BLaER1 treated with 17β-estradiol and CSF1 and Interleukin-3, amounts not matched to agents 10 nM and 100 nM (cell line): ENCODE data around the gene WAPL.

Experiments used
- H3K27ac ChIP-seq, 11 experiments: shearing (Covaris generic); formaldehyde crosslinking; 2 replicates each; pipeline ENCODE4 v1.8.1; 2022
- H3K27me3 ChIP-seq, 11 experiments: shearing (Covaris generic); formaldehyde crosslinking; 2 replicates each; pipeline ENCODE4 v1.8.1; 2022
- H3K36me3 ChIP-seq, 11 experiments: shearing (Covaris generic); formaldehyde crosslinking; 2 replicates each; pipeline ENCODE4 v1.8.1; 2022
- H3K4me1 ChIP-seq, 10 experiments: shearing (Covaris generic); formaldehyde crosslinking; 2 replicates each; pipeline ENCODE4 v1.8.1; 2022
- H3K4me2 ChIP-seq, 11 experiments: shearing (Covaris generic); formaldehyde crosslinking; 2 replicates each; pipeline ENCODE4 v1.8.1; 2022
- H3K4me3 ChIP-seq, 10 experiments: shearing (Covaris generic); formaldehyde crosslinking; 2 replicates each; pipeline ENCODE4 v1.8.1; 2022
- H3K9ac ChIP-seq, 11 experiments: shearing (Covaris generic); formaldehyde crosslinking; 2 replicates each; pipeline ENCODE4 v1.8.1; 2022
- H3K9me3 ChIP-seq, 11 experiments: shearing (Covaris generic); formaldehyde crosslinking; replicated peaks in 1 of 11; 2 replicates each; pipeline ENCODE4 v1.8.1; 2022
- H4K20me1 ChIP-seq, 11 experiments: shearing (Covaris generic); formaldehyde crosslinking; 2 replicates each; pipeline ENCODE4 v1.8.1; 2022
- Cebpa-rat ChIP-seq, 11 experiments: shearing (Covaris generic); IDR thresholded peaks; 2 replicates each; pipeline ENCODE4 v1.8.1; 2022

The WAPL gene

GRCh38 chr10:86451604-86451960, 70.0 kb downstream of the WAPL start:
- Histone ChIP-seq H3K4me1 (peaks cover 12 to 41% (median 29%) of the 10 kb centered on the region in 10 experiments), H3K4me3 (no peak overlapping the region), H3K36me3 (peaks cover 92 to 100% (median 98%) of the 10 kb centered on the region in 11 experiments), H4K20me1 (peaks cover 0 to 53% (median 0%) of the 10 kb centered on the region in 11 experiments; a peak in 6 of 22 replicates), H3K27ac (no peak overlapping the region), H3K27me3 (no peaks in the 10 kb centered on the region), H3K9ac (no peak overlapping the region), H3K9me3 (peaks cover 0 to 29% (median 24%) of the 10 kb centered on the region in 11 experiments; a peak in 19 of 22 replicates), H3K4me2 (no peak overlapping the region)
- no peak for TF ChIP-seq Cebpa-rat (IDR thresholded peaks at IDR 0.05)

GRCh38 chr10:86450806-86451603, 70.6 kb downstream of the WAPL start:
- peak overlapping the region in 6 of 11 experiments; percentile 9 to 79 (median 70); a peak in 6 of 22 replicates for H3K4me2 ChIP-seq
- 0 out of 22 replicates have a peak overlapping the region, but pooled peaks of 1 of the 11 experiments have one; percentile 71 for H3K27ac ChIP-seq
- no peak overlapping the region for H3K4me3 ChIP-seq
- H3K27me3 ChIP-seq, result no peaks in the 10 kb centered on the region
- peaks cover 0 to 54% (median 0%) of the 10 kb centered on the region in 11 experiments; a peak in 6 of 22 replicates for H4K20me1 ChIP-seq
- peaks cover 92 to 100% (median 98%) of the 10 kb centered on the region in 11 experiments for H3K36me3 ChIP-seq
- H3K4me1 ChIP-seq, result peaks cover 12 to 41% (median 29%) of the 10 kb centered on the region in 10 experiments
- H3K9me3 ChIP-seq, result peaks cover 0 to 23% (median 18%) of the 10 kb centered on the region in 11 experiments; a peak in 19 of 22 replicates
- TF ChIP-seq Cebpa-rat (IDR thresholded peaks at IDR 0.05), result no peak
- no peak overlapping the region for H3K9ac ChIP-seq

- TF ChIP-seq Cebpa-rat (IDR thresholded peaks at IDR 0.05), result no peak
- peaks cover 0 to 54% (median 0%) of the 10 kb centered on the region in 11 experiments; a peak in 6 of 22 replicates for H4K20me1 ChIP-seq
- peaks cover 12 to 41% (median 29%) of the 10 kb centered on the region in 10 experiments for H3K4me1 ChIP-seq
- peaks cover 93 to 100% (median 98%) of the 10 kb centered on the region in 11 experiments for H3K36me3 ChIP-seq
- H3K27me3 ChIP-seq, result no peaks in the 10 kb centered on the region
- peak overlapping the region in 3 of 10 experiments; percentile 17 to 31 (median 20); a peak in 1 of 20 replicates for H3K4me3 ChIP-seq
- peak overlapping the region in 2 of 11 experiments; percentile 8 to 32; a peak in 1 of 22 replicates for H3K9ac ChIP-seq
- H3K4me2 ChIP-seq, result peak overlapping the region; percentile 36 to 81 (median 64)
- H3K9me3 ChIP-seq, result peaks cover 0 to 13% (median 10%) of the 10 kb centered on the region in 11 experiments; a peak in 17 of 22 replicates
- peak overlapping the region in 10 of 11 experiments; percentile 24 to 71 (median 50); a peak in 16 of 22 replicates for H3K27ac ChIP-seq
These were observed 71.5 kb downstream of the WAPL start for GRCh38 chr10:86449926-86450558.

GRCh38 chr10:86447432-86447831, 74.2 kb downstream of the WAPL start:
- Histone ChIP-seq H4K20me1 (peaks cover 0 to 52% (median 0%) of the 10 kb centered on the region in 11 experiments; a peak in 6 of 22 replicates), H3K4me3 (no peak overlapping the region), H3K9me3 (peaks cover 0 to 4% (median 0%) of the 10 kb centered on the region in 11 experiments; a peak in 1 of 22 replicates), H3K27ac (peak overlapping the region in 6 of 11 experiments; percentile 1 to 45 (median 8); a peak in 4 of 22 replicates), H3K36me3 (peaks cover 96 to 100% (median 100%) of the 10 kb centered on the region in 11 experiments), H3K4me1 (peaks cover 12 to 41% (median 29%) of the 10 kb centered on the region in 10 experiments), H3K27me3 (no peaks in the 10 kb centered on the region), H3K9ac (no peak overlapping the region), H3K4me2 (peak overlapping the region in 9 of 11 experiments; percentile 2 to 55 (median 28); a peak in 9 of 22 replicates)
- TF ChIP-seq Cebpa-rat (IDR thresholded peaks at IDR 0.05), result no peak

- no peak for TF ChIP-seq Cebpa-rat (IDR thresholded peaks at IDR 0.05)
- peaks cover 0 to 51% (median 0%) of the 10 kb centered on the region in 11 experiments; a peak in 5 of 22 replicates for H4K20me1 ChIP-seq
- H3K36me3 ChIP-seq, result peaks cover 96 to 100% (median 100%) of the 10 kb centered on the region in 11 experiments
- H3K4me3 ChIP-seq, result no peak overlapping the region
- no peaks in the 10 kb centered on the region for H3K27me3 ChIP-seq
- peak overlapping the region in 4 of 11 experiments; percentile 1 to 45 (median 4); a peak in 4 of 22 replicates for H3K27ac ChIP-seq
- H3K4me1 ChIP-seq, result peaks cover 12 to 41% (median 29%) of the 10 kb centered on the region in 10 experiments
- no peak overlapping the region for H3K9ac ChIP-seq
- H3K4me2 ChIP-seq, result peak overlapping the region in 3 of 11 experiments; percentile 35 to 55 (median 52); a peak in 2 of 22 replicates
- peaks cover 0 to 4% (median 0%) of the 10 kb centered on the region in 11 experiments; a peak in 1 of 22 replicates for H3K9me3 ChIP-seq
These were observed 74.6 kb downstream of the WAPL start for GRCh38 chr10:86446987-86447386.

GRCh38 chr10:86446440-86446839, 75.2 kb downstream of the WAPL start:
- Histone ChIP-seq H3K27ac (no peak overlapping the region), H3K27me3 (no peaks in the 10 kb centered on the region), H4K20me1 (peaks cover 0 to 51% (median 0%) of the 10 kb centered on the region in 11 experiments; a peak in 6 of 22 replicates), H3K4me1 (peaks cover 12 to 41% (median 29%) of the 10 kb centered on the region in 10 experiments), H3K4me3 (no peak overlapping the region), H3K4me2 (no peak overlapping the region), H3K9me3 (peaks cover 0 to 4% (median 0%) of the 10 kb centered on the region in 11 experiments; a peak in 1 of 22 replicates), H3K9ac (no peak overlapping the region), H3K36me3 (peaks cover 96 to 100% (median 100%) of the 10 kb centered on the region in 11 experiments)
- no peak for TF ChIP-seq Cebpa-rat (IDR thresholded peaks at IDR 0.05)

GRCh38 chr10:86443936-86444335, 77.7 kb downstream of the WAPL start:
- no peaks in the 10 kb centered on the region for H3K27me3 ChIP-seq
- peaks cover 12 to 42% (median 26%) of the 10 kb centered on the region in 10 experiments for H3K4me1 ChIP-seq
- no peak overlapping the region for H3K9ac ChIP-seq
- no peak overlapping the region for H3K27ac ChIP-seq
- TF ChIP-seq Cebpa-rat (IDR thresholded peaks at IDR 0.05), result no peak
- peaks cover 96 to 100% (median 100%) of the 10 kb centered on the region in 11 experiments for H3K36me3 ChIP-seq
- H3K4me2 ChIP-seq, result no peak overlapping the region
- H4K20me1 ChIP-seq, result peaks cover 0 to 47% (median 10%) of the 10 kb centered on the region in 11 experiments; a peak in 12 of 22 replicates
- H3K9me3 ChIP-seq, result no peaks in the 10 kb centered on the region
- no peak overlapping the region for H3K4me3 ChIP-seq

- peaks cover 17 to 37% (median 29%) of the 10 kb centered on the region in 10 experiments for H3K4me1 ChIP-seq
- no peaks in the 10 kb centered on the region for H3K27me3 ChIP-seq
- no peak overlapping the region for H3K9ac ChIP-seq
- no peak overlapping the region for H3K4me2 ChIP-seq
- no peak overlapping the region for H3K4me3 ChIP-seq
- peaks cover 96 to 100% (median 100%) of the 10 kb centered on the region in 11 experiments for H3K36me3 ChIP-seq
- no peak for TF ChIP-seq Cebpa-rat (IDR thresholded peaks at IDR 0.05)
- H3K9me3 ChIP-seq, result no peaks in the 10 kb centered on the region
- H3K27ac ChIP-seq, result no peak overlapping the region
- H4K20me1 ChIP-seq, result peaks cover 0 to 51% (median 13%) of the 10 kb centered on the region in 11 experiments; a peak in 12 of 22 replicates
These were observed 78.5 kb downstream of the WAPL start for GRCh38 chr10:86443069-86443468.
